GM18858 (cell line): ENCODE results near the gene XKR7.
"Not testable (repeated sequence)": the region's sequence is repeated elsewhere in the genome, so short reads cannot be mapped to it uniquely, and the experiment has no call there.

Experiments
- ATAC-seq: cut with Tn5 transposase; IDR thresholded peaks from one replicate; pipeline ENCODE4 v1.9.1; 2021; ENCODE audit not compliant: unreplicated experiment

Gene XKR7

GRCh38 chr20:31967830-31968249 lies at the start of gene XKR7:
TSS of gene XKR7 (plus strand) at chr20:31968151. CDS start at chr20:31968176, 25 bp downstream.
- ATAC-seq = no peak

- no peak for ATAC-seq
These were observed 49.4 kb upstream of the XKR7 start for GRCh38 chr20:31918466-31919105.

GRCh38 chr20:31919410-31920155 lies 48.4 kb upstream of the XKR7 start:
- ATAC-seq = no peak

GRCh38 chr20:31920275-31920855 lies 47.6 kb upstream of the XKR7 start:
- no peak for ATAC-seq

GRCh38 chr20:31921480-31921879 lies 46.5 kb upstream of the XKR7 start:
- not testable (repeated sequence) for ATAC-seq

- ATAC-seq = no peak
These were observed 45.8 kb upstream of the XKR7 start for GRCh38 chr20:31922181-31922580.

GRCh38 chr20:31922588-31922987 lies 45.4 kb upstream of the XKR7 start:
- no peak for ATAC-seq

- ATAC-seq = peak; percentile 65
These were observed 44.3 kb upstream of the XKR7 start for GRCh38 chr20:31923388-31924331.

GRCh38 chr20:31924561-31924960 lies 43.4 kb upstream of the XKR7 start:
- ATAC-seq = no peak

- no peak for ATAC-seq
These were observed 42.3 kb upstream of the XKR7 start for GRCh38 chr20:31925631-31926030.

- ATAC-seq = no peak
These were observed 41.5 kb upstream of the XKR7 start for GRCh38 chr20:31926493-31926892.

GRCh38 chr20:31927627-31928159 lies 40.3 kb upstream of the XKR7 start:
- no peak for ATAC-seq

- ATAC-seq = not testable (repeated sequence)
These were observed 38.3 kb upstream of the XKR7 start for GRCh38 chr20:31929631-31930030.

GRCh38 chr20:31930779-31931178 lies 37.2 kb upstream of the XKR7 start:
- no peak for ATAC-seq

GRCh38 chr20:31933698-31934097 lies 34.3 kb upstream of the XKR7 start:
- ATAC-seq = no peak

- no peak for ATAC-seq
These were observed 33.5 kb upstream of the XKR7 start for GRCh38 chr20:31934491-31934890.

GRCh38 chr20:31934968-31935764 lies 32.8 kb upstream of the XKR7 start:
- no peak for ATAC-seq

- ATAC-seq = no peak
These were observed 31.5 kb upstream of the XKR7 start for GRCh38 chr20:31936420-31936819.

GRCh38 chr20:31937820-31938219 lies 30.1 kb upstream of the XKR7 start:
- no peak for ATAC-seq

- ATAC-seq = no peak
These were observed 28.3 kb upstream of the XKR7 start for GRCh38 chr20:31939661-31940060.
